ENCODE results near the gene ORM1.

GRCh38 chr9:114362394-114362793 lies 39.5 kb downstream of the ORM1 start:
- TF ChIP-seq, protein P1, sequence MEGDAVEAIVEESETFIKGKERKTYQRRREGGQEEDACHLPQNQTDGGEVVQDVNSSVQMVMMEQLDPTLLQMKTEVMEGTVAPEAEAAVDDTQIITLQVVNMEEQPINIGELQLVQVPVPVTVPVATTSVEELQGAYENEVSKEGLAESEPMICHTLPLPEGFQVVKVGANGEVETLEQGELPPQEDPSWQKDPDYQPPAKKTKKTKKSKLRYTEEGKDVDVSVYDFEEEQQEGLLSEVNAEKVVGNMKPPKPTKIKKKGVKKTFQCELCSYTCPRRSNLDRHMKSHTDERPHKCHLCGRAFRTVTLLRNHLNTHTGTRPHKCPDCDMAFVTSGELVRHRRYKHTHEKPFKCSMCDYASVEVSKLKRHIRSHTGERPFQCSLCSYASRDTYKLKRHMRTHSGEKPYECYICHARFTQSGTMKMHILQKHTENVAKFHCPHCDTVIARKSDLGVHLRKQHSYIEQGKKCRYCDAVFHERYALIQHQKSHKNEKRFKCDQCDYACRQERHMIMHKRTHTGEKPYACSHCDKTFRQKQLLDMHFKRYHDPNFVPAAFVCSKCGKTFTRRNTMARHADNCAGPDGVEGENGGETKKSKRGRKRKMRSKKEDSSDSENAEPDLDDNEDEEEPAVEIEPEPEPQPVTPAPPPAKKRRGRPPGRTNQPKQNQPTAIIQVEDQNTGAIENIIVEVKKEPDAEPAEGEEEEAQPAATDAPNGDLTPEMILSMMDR (IDR thresholded peaks at IDR 0.05), result no peak
- no peak for TF ChIP-seq EP300 (IDR thresholded peaks at IDR 0.05)
